Measurements from ENCODE around the gene CLK3.

DNA sequence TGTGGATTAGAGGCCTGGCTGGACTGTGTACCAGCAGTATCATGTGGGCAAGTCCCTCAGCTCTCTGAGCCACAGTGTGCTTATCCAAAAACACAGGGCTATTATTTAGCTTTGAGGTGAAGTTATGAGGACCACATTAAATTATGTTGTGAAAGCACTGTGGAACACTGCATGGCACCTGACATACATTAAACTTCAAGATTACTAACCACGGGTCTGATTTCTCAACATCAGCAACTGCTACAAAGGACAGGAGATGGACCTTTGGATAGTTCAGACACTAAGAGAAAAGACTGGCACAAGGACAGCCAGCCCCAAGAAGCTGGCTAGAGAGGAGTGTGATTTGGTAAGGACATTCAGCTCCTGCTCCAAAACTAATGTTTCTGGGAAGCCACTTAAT lies 21.3 kb downstream of the CLK3 start:
- TF ChIP-seq ZNF790 (CRISPR knock-in tag; IDR thresholded peaks at IDR 0.05; ENCODE audit: borderline replicate concordance) (no peak), GLI4 (CRISPR knock-in tag; IDR thresholded peaks at IDR 0.05; ENCODE audit: borderline replicate concordance) (no peak), MYNN (CRISPR knock-in tag; IDR thresholded peaks at IDR 0.05; ENCODE audit: low read depth) (no peak), ETV6 (CRISPR knock-in tag; conservative IDR thresholded peaks at IDR 0.05) (no peak), RERE (CRISPR knock-in tag; IDR thresholded peaks at IDR 0.05; ENCODE audit: low read depth) (no peak), CTCF (CRISPR knock-in tag; IDR thresholded peaks at IDR 0.05) (no peak), ZBTB42 (CRISPR knock-in tag; IDR thresholded peaks at IDR 0.05) (no peak), TAF15 (IDR thresholded peaks at IDR 0.05; ENCODE audit: low read depth, low read length, poor library complexity, severe bottlenecking) (no peak), MTF2 (CRISPR knock-in tag; IDR thresholded peaks at IDR 0.05; ENCODE audit: borderline replicate concordance) (no peak), ZNF775 (CRISPR knock-in tag; IDR thresholded peaks at IDR 0.05; ENCODE audit: borderline replicate concordance) (no peak)
- TF ChIP-seq, protein P1, sequence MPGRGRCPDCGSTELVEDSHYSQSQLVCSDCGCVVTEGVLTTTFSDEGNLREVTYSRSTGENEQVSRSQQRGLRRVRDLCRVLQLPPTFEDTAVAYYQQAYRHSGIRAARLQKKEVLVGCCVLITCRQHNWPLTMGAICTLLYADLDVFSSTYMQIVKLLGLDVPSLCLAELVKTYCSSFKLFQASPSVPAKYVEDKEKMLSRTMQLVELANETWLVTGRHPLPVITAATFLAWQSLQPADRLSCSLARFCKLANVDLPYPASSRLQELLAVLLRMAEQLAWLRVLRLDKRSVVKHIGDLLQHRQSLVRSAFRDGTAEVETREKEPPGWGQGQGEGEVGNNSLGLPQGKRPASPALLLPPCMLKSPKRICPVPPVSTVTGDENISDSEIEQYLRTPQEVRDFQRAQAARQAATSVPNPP (CRISPR knock-in tag; IDR thresholded peaks at IDR 0.05), result no peak
